HG02610 (cell line): Measurements from ENCODE around the gene TAF7.
"Not testable (repeated sequence)": the region's sequence is repeated elsewhere in the genome, so short reads cannot be mapped to it uniquely, and the experiment has no call there.

ENCODE experiments used
- ATAC-seq: cut with Tn5 transposase; IDR thresholded peaks from one replicate; pipeline ENCODE4 v1.9.1; 2021; ENCODE audit warnings: mild to moderate bottlenecking, moderate library complexity; ENCODE audit not compliant: unreplicated experiment

TAF7 gene

GRCh38 chr5:141340781-141341354, 20.3 kb upstream of the TAF7 start:
- ATAC-seq: not testable (repeated sequence)

- ATAC-seq: no peak
Measured at GRCh38 chr5:141338538-141339306, 18.1 kb upstream of the TAF7 start, which contains the start of gene PCDHGA2. PCDHGA2 (plus strand) TSS chr5:141338760.

GRCh38 chr5:141332571-141332970, 12.0 kb upstream of the TAF7 start:
- ATAC-seq: not testable (repeated sequence)

GRCh38 chr5:141330299-141331080, 9.9 kb upstream of the TAF7 start, which contains the start of gene PCDHGA1:
PCDHGA1 (plus strand) TSS chr5:141330514.
- ATAC-seq: no peak

DNA sequence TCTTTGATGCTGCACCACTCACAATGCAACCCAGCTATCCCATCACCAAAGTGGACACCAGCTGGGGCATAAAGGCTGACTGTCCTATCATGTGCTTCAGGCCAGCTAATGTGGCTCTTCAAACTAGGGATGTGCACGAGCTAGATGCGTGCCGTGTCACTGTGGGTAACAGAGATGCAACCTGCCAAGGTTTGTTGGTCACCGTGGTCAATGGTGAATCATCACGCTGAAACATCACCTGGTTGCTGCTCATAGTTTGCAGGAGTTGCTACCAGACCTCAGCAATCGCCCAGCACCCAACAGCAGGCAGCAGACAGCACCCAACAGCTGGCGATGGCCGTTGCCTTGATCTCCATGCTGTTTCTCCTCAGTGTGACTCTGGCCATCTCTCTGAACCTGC, 7.6 kb upstream of the TAF7 start:
- no peak for ATAC-seq

DNA sequence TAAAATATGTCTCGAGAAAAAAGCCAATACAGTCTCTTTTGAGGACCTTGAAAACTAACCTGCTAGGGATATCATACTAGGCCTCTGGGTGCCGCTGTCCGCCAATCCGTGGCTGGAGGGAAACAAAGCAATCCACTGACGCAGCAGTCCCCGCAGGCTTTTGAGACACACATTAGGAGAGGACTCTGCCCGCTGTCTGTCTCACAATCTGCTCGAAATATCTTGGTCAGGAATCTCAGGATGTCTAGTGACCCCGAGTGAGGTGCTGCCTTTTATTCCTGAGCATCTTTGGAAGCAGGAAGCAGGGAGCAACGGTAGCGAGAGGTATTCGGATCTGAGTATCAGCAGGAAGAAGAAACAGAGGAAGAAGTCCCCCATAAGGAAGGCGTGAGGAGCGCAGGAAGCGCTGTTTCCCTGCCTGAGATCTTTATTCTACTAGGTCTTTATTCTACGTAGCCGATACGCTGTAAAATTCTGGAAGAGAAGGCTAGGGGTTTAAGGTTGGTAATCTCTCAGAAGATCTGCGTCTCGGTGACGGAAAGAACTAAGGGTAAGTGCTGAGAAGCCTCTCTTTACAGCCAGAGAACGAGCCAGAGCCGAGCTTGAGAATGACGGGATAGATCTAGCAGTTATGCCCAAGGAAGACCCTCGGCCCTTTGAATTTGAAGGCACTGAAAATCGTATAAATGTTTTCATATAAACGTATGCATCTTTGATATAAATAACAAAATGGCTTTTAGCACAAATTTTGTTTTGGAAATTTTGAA, 5.7 kb upstream of the TAF7 start:
- ATAC-seq: peak; percentile 67

- no peak for ATAC-seq
Measured at GRCh38 chr5:141322261-141322660, 1.7 kb upstream of the TAF7 start.

GRCh38 chr5:141319699-141320098, 885 bp downstream of the TAF7 start:
- no peak for ATAC-seq

GRCh38 chr5:141319202-141319601, 1.4 kb downstream of the TAF7 start:
- no peak for ATAC-seq

DNA sequence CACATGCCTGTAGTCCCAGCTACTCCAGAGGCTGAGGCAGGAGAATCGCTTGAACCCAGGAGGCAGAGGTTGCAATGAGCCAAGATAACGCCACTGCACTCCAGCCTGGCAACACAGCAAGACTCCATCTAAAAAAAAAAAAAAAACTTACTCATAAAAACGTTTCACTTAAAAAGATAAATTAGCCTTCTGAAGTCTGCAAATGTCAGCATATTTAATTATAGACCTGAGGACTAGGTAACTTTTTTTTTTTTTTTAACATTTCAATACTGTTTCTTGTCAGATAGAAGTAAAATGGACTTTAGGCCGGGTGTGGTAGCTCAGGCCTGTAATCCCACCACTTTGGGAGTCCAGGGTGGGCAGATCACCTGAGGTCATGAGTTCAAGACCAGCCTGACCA, 3.6 kb downstream of the TAF7 start:
- ATAC-seq: not testable (repeated sequence)

GRCh38 chr5:141313711-141314110, 6.9 kb downstream of the TAF7 start:
- ATAC-seq: no peak

GRCh38 chr5:141306630-141307029, 14.0 kb downstream of the TAF7 start:
- ATAC-seq: no peak

DNA sequence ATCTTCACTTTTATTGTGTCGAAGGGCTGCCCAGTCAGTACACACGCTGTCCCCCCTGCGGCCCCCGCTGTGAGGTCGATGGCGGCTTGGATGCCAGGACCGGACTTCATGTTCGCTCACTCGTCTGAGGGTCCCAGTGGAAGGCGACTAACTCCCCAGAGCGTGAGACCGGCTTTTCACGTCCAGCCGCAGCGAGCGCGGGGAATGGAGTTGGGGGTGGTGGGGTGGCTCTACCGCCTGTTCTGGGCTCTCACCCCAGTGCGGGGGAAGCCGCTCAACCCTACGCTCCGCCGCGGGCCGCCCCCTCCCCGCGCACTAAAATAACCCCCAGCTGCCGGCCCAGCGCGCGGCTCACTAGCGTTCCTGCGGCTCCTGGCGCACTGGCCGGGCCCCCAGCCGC, 16.8 kb downstream of the TAF7 start, which contains the start of gene SLC25A2:
Gene SLC25A2 (minus strand): TSS at position 294 of the 400 bp plus-strand sequence. CDS start 184 bp downstream, at position 110.
- no peak for ATAC-seq

DNA sequence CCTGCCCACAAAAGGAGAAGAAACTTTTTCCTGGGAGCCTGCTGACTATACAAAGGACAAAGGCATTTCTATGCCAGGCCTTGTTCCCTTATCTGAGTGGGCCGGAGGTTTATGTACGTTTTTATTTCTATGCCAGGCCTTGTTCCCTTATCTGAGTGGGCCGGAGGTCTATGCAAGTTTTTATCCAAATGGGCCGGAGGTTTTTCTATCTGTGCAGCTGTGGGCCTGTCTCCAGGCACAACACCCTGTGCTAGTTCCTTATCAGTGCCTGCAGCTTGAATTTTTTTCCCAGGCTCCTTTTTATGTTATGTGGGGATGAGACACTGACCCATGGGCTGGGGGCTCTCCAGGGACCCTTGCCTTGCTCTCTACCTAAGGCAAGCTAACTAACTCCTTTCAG, 22.2 kb downstream of the TAF7 start:
- no peak for ATAC-seq

- no peak for ATAC-seq
Measured at GRCh38 chr5:141272906-141273305, 47.7 kb downstream of the TAF7 start.

- ATAC-seq: no peak
Measured at GRCh38 chr5:141269195-141269594, 51.4 kb downstream of the TAF7 start.
